Body of pancreas (tissue), 4 donors: ENCODE results near the gene MED27. TPM values are rescaled to one million over a fixed set of nuclear protein-coding genes. Genes with fewer than 3 reads are reported as not detected.

Source experiments
- ATAC-seq: fragments of 150-250 bp; one replicate; pipeline ENCODE4 v1.9.1; 2016
- DNase-seq, 4 donors: peaks; one replicate each; pipeline ENCODE4 v3.0.0-alpha.2; 2019
- H3K27ac ChIP-seq, 4 donors: fragments of 200-600 bp; sonication (generic); 1 replicate in 3 of 4; 2 replicates in 1 of 4; pipeline versions ENCODE4 v1.5.1 to v1.6.1; 2016 to 2019; ENCODE audit warnings: mild to moderate bottlenecking in 1 of 4, mixed read lengths in 1 of 4, moderate library complexity in 1 of 4
- H3K27me3 ChIP-seq, 2 donors: fragments of 200-600 bp; sonication (generic); one replicate each; pipeline ENCODE4 v1.6.0; 2016; ENCODE audit warnings: mild to moderate bottlenecking in 1 of 2
- H3K36me3 ChIP-seq, 2 donors: fragments of 200-600 bp; sonication (generic); replicated peaks in 1 of 2; 2 replicates each; pipeline ENCODE4 v1.5.1; 2016; ENCODE audit warnings: low read depth in 2 of 2; ENCODE audit not compliant: insufficient read depth in 1 of 2
- H3K4me1 ChIP-seq: fragments of 200-600 bp; sonication (generic); one replicate; pipeline ENCODE4 v1.6.0; 2016
- H3K4me3 ChIP-seq, 2 donors: fragments of 200-600 bp; sonication (generic); 1 replicate in 1 of 2; 2 replicates in 1 of 2; pipeline ENCODE4 v1.5.1; 2016 to 2019
- H3K9me3 ChIP-seq, 3 donors: fragments of 200-600 bp; sonication (generic); 1 replicate in 2 of 3; 2 replicates in 1 of 3; pipeline ENCODE4 v1.5.1; 2016
- POLR2A ChIP-seq, 3 donors: fragments of 450-650 bp; IDR thresholded peaks; one replicate each; pipeline ENCODE4 v1.6.1; 2016; ENCODE audit warnings: antibody characterized with exemption in 3 of 3, mild to moderate bottlenecking in 2 of 3
- WGBS, 2 donors: methylation state at CpG; one replicate each; pipeline ENCODE4 v1.1.5; 2017; 5-methylcytosine and 5-hydroxymethylcytosine counted together
- intact Hi-C: fragments of 100-400 bp; cut with DNase I; formaldehyde crosslinking; loops from one replicate; pipeline ENCODE4 v1.15.1; 2023
- total RNA-seq, 2 donors: library from RNA; depleted of rRNA; stranded (reverse); fragments of >200 nt; gene quantifications; one replicate each; pipeline ENCODE4 v1.1.0, GENCODE V29; 2016
- TF ChIP-seq, protein P1 (sequence below), 7 experiments: fragments of 450-650 bp in 4 of 7; fragments of 200-600 bp in 3 of 7; sonication (generic) in 3 of 7; IDR thresholded peaks; one replicate each; pipeline ENCODE4 v1.5.1; 2016 to 2019; ENCODE audit warnings: antibody characterized with exemption in 7 of 7

MED27 gene
- total RNA-seq, 2 donors from 2014 or later: 3.4 to 11.5 TPM

DNA sequence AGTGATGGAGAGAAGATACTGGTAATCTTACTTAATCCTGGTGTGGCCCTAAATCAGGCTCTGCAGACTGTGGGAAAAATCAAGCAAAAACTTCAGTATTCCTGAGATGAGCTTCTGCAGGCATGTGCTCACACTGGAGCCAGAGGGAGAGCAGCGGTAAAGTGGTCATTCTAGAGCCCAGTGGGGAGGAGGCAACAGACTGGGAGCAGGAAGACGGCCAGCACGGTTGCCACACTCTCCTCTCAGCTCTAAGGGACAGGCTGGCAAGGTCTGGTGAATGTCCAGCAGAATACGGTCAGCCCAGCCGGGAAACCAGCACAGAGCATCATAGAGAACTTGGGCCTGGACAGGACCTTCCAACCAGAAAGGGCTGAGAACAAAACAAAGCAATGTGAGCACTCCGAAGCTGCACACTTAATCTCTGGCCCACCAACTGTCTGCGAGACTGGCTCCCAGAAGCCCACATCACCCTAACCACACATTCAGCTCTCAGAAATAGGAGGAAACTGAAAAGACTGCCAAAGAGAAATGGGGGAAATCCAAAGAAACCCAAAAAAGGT is 30.3 kb downstream of the MED27 start:
- no peaks in the 10 kb centered on the region for H3K27me3 ChIP-seq
- H3K4me1 ChIP-seq: peaks cover 4% of the 10 kb centered on the region
- no peak overlapping the region for H3K27ac ChIP-seq
- H3K9me3 ChIP-seq: no peaks in the 10 kb centered on the region
- H3K4me3 ChIP-seq: no peak overlapping the region
- no peaks in the 10 kb centered on the region for H3K36me3 ChIP-seq
- intact Hi-C loops: no loop called here
- DNase-seq (no peak), ATAC-seq (no peak)
- TF ChIP-seq POLR2A (IDR thresholded peaks at IDR 0.05): no peak
- TF ChIP-seq, protein P1, sequence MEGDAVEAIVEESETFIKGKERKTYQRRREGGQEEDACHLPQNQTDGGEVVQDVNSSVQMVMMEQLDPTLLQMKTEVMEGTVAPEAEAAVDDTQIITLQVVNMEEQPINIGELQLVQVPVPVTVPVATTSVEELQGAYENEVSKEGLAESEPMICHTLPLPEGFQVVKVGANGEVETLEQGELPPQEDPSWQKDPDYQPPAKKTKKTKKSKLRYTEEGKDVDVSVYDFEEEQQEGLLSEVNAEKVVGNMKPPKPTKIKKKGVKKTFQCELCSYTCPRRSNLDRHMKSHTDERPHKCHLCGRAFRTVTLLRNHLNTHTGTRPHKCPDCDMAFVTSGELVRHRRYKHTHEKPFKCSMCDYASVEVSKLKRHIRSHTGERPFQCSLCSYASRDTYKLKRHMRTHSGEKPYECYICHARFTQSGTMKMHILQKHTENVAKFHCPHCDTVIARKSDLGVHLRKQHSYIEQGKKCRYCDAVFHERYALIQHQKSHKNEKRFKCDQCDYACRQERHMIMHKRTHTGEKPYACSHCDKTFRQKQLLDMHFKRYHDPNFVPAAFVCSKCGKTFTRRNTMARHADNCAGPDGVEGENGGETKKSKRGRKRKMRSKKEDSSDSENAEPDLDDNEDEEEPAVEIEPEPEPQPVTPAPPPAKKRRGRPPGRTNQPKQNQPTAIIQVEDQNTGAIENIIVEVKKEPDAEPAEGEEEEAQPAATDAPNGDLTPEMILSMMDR (IDR thresholded peaks at IDR 0.05): no peak
- 88 to 89% methylated on average over 7 of the region's 7 CpGs for WGBS, 2 donors

DNA sequence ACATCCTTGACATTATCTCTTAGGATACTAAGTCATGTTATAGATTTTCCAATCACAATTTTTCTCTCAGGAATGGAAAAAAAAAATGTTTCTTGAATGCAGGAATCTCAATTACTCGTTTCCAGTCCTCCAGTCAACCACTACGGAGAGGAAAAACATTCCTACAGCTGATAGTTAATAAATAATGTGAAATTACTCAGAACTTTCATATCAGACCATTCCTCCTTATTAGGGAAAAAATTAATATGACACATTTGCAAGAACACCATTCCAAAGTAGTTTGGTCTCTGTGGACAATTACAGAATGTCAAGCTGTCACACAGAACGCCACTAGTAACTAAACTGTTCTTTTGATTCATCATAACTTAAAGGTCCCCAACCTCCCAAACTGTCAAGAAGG is 31.5 kb downstream of the MED27 start:
- Histone ChIP-seq H3K9me3 (no peaks in the 10 kb centered on the region), H3K4me3 (no peak overlapping the region), H3K36me3 (no peaks in the 10 kb centered on the region), H3K27me3 (no peaks in the 10 kb centered on the region), H3K27ac (no peak overlapping the region), H3K4me1 (peaks cover 4% of the 10 kb centered on the region)
- ATAC-seq (no peak), DNase-seq (no peak)
- TF ChIP-seq, protein P1 (IDR thresholded peaks at IDR 0.05): no peak
- no peak for TF ChIP-seq POLR2A (IDR thresholded peaks at IDR 0.05)
- intact Hi-C loops: no loop called here
- 71 to 79% methylated on average over 3 of the region's 3 CpGs for WGBS, 2 donors

DNA sequence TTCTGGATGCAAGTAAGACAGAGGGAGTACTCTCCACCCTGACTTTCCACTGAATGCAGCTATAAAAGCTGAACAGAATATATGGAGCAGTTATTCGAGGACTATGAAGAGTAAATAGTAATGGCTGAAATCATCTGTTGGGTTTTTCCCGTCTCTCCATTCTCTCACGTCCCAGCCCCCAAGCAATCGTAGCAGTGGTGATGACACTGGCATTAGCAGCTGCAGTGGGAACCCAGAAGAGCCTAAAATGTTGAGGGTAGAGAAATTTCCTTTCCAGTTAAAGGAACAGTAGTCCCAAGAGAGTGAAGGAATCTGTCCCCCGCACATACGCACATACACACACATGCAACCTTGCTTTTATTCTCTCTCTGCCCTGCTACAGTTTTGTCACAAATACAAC is 33.2 kb downstream of the MED27 start:
- TF ChIP-seq, protein P1 (IDR thresholded peaks at IDR 0.05): no peak
- TF ChIP-seq POLR2A (IDR thresholded peaks at IDR 0.05): no peak
- Histone ChIP-seq H3K27ac (no peak overlapping the region), H3K4me3 (no peak overlapping the region), H3K36me3 (no peaks in the 10 kb centered on the region), H3K27me3 (no peaks in the 10 kb centered on the region), H3K9me3 (no peaks in the 10 kb centered on the region), H3K4me1 (peaks cover 8% of the 10 kb centered on the region)
- DNase-seq (no peak), ATAC-seq (no peak)
- intact Hi-C loops: no loop called here
- WGBS, 2 donors: 74 to 78% methylated on average over 6 of the region's 6 CpGs

DNA sequence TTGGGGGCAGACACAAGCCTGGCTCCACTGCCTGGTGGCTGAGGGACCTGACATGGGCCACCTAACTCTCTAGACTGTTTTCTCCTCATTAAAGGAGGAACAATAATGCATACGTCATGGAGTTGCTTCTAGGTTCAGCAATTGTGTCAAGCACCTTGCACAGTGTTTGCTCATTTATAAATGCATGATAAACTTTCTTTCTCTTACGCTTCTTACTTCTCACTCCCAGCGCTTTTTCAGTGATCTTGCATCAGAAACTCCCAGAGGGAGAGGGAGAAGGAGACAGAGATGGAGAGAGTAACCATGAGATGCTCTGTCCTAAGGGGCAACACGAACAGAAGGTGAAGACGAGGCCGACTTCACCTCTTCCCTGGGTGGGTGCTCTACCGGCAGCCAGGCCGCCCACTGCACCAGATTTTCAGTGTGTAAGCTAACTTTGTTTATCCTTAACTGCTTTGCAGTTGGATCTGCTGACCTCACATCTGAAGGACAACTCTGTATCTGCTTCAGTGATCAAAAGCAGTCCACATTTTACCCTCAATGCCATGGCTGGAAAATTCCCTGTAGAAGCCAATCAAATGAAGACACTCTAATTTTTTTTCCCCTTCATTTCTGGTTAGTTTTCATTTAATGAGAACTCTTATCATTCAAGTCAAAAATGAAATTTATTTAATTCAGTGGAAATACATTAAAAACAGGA is 35.3 kb downstream of the MED27 start:
- TF ChIP-seq, protein P1 (IDR thresholded peaks at IDR 0.05): no peak
- no peak for TF ChIP-seq POLR2A (IDR thresholded peaks at IDR 0.05)
- no peak for DNase-seq
- intact Hi-C loops: no loop called here
- no peaks in the 10 kb centered on the region for H3K36me3 ChIP-seq
- H3K4me1 ChIP-seq: peaks cover 11% of the 10 kb centered on the region
- no peak for ATAC-seq
- 92% methylated on average over 8 of the region's 8 CpGs for WGBS, 2 donors
- no peaks in the 10 kb centered on the region for H3K9me3 ChIP-seq
- no peaks in the 10 kb centered on the region for H3K27me3 ChIP-seq
- H3K4me3 ChIP-seq: no peak overlapping the region
- no peak overlapping the region for H3K27ac ChIP-seq

DNA sequence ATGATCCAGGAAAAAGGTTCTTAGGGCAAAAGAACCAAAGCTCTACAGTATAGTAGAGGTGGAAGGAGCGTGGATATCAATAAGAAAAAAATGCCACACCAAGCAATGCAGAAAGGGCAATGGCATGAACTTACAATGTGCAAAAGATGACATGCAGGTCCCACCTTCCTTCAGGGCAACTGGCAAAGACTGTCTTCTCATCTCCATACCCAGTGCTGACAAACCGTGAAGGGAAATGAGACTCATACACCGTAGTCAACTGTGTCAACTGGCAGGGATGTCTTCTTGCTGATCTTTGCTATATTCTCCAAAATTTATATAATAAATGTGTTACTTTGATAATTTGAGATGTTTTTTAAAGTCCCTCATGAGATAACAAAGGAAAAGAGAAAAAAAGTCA is 36.0 kb downstream of the MED27 start:
- Histone ChIP-seq H3K27ac (no peak overlapping the region), H3K36me3 (no peaks in the 10 kb centered on the region), H3K9me3 (no peaks in the 10 kb centered on the region), H3K4me1 (peaks cover 11% of the 10 kb centered on the region), H3K27me3 (no peaks in the 10 kb centered on the region), H3K4me3 (no peak overlapping the region)
- WGBS, 2 donors: 93 to 96% methylated on average over 3 of the region's 3 CpGs
- DNase-seq (no peak), ATAC-seq (no peak)
- TF ChIP-seq, protein P1 (IDR thresholded peaks at IDR 0.05): no peak
- TF ChIP-seq POLR2A (IDR thresholded peaks at IDR 0.05): no peak
- intact Hi-C loops: no loop called here
